Activated B cell treated with CpG ODN at 0.5 μM for 24 hours (primary cell): Measurements from ENCODE around the gene ARID2. TPM values are rescaled to one million over a fixed set of nuclear protein-coding genes. Genes with fewer than 3 reads are reported as not detected.

Source experiments
- ATAC-seq: fragments of 200-7000 bp; cut with Tn5 transposase; one replicate; pipeline ENCODE4 v1.10.0; 2021; ENCODE audit warnings: low read depth, mild to moderate bottlenecking, moderate library complexity
- CTCF ChIA-PET: fragments of 350-600 bp; sonication (Branson Sonifier 250); formaldehyde crosslinking; loops from one replicate; lab custom pipeline; 2021; ENCODE audit warnings: antibody characterized with exemption; lab: Charles Lee
- POLR2A ChIA-PET: fragments of 350-600 bp; sonication (Branson Sonifier 250); formaldehyde crosslinking; loops from one replicate; lab custom pipeline; 2021; ENCODE audit warnings: antibody characterized with exemption; lab: Charles Lee
- DNase-seq: peaks from one replicate; pipeline ENCODE4 v3.0.0; 2022
- H3K27ac Mint-ChIP-seq: one replicate; pipeline ENCODE4 v1.8.0; 2020; ENCODE audit warnings: mixed read lengths
- H3K27me3 Mint-ChIP-seq: one replicate; pipeline ENCODE4 v1.8.0; 2021; ENCODE audit warnings: mixed read lengths
- H3K36me3 Mint-ChIP-seq: one replicate; pipeline ENCODE4 v1.8.0; 2021; ENCODE audit warnings: low read depth, mixed read lengths
- H3K4me1 Mint-ChIP-seq: one replicate; pipeline ENCODE4 v1.8.0; 2021; ENCODE audit warnings: mixed read lengths
- H3K4me3 Mint-ChIP-seq: one replicate; pipeline ENCODE4 v1.8.0; 2020; ENCODE audit warnings: mild to moderate bottlenecking, mixed read lengths
- H3K9me3 Mint-ChIP-seq: one replicate; pipeline ENCODE4 v1.8.0; 2020; ENCODE audit warnings: mixed read lengths
- CTCF ChIP-seq: fragments of 200-600 bp; IDR thresholded peaks from one replicate; pipeline ENCODE4 v1.8.0; 2022; ENCODE audit warnings: antibody characterized with exemption, mild to moderate bottlenecking
- intact Hi-C: fragments of 100-400 bp; cut with micrococcal nuclease; formaldehyde crosslinking; loops from one replicate; pipeline ENCODE4 v1.15.1; 2024
- total RNA-seq: library from RNA; stranded (reverse); gene quantifications from 2 replicates; pipeline ENCODE4 v1.2.3, GENCODE V29; 2022

ARID2 gene
- total RNA-seq, 1 donor from 2014 or later = 48.7 TPM

- POLR2A ChIA-PET = interaction anchor here (0.5 to 1.2 kb wide), 2 partner anchors 9 to 11 kb away, joined by 3 to 6 read pairs; no protein-coding TSS in a partner anchor
- Mint-ChIP-seq H3K9me3 (no peaks in the 10 kb centered on the region), H3K4me3 (no peak overlapping the region), H3K36me3 (peaks cover 10% of the 10 kb centered on the region), H3K27me3 (no peaks in the 10 kb centered on the region), H3K27ac (peak overlapping the region; percentile 33), H3K4me1 (peaks cover 55% of the 10 kb centered on the region)
- no peak for ATAC-seq
- intact Hi-C loops = no loop called here
- CTCF ChIA-PET = no interaction called here
- DNase-seq = no peak
- TF ChIP-seq CTCF = no peak
Measured at GRCh38 chr12:45718306-45718705, 11.2 kb upstream of the ARID2 start.

GRCh38 chr12:45720069-45720468 is 9.4 kb upstream of the ARID2 start:
- Mint-ChIP-seq H3K9me3 (no peaks in the 10 kb centered on the region), H3K27ac (no peak overlapping the region), H3K27me3 (no peaks in the 10 kb centered on the region), H3K36me3 (peaks cover 12% of the 10 kb centered on the region), H3K4me3 (no peak overlapping the region), H3K4me1 (peaks cover 54% of the 10 kb centered on the region)
- no peak for DNase-seq
- TF ChIP-seq CTCF = no peak
- ATAC-seq = no peak
- intact Hi-C loops = loop anchor here (10.0 kb wide), 1 partner anchor 495 kb away; no protein-coding TSS in a partner anchor
- ChIA-PET POLR2A (interaction anchor here (0.6 kb wide), 1 partner anchor 1860 kb away, joined by 3 read pairs; no protein-coding TSS in a partner anchor), CTCF (no interaction called here)

- no peak for DNase-seq
- H3K4me1 Mint-ChIP-seq = peaks cover 62% of the 10 kb centered on the region
- H3K27ac Mint-ChIP-seq = no peak overlapping the region
- TF ChIP-seq CTCF = no peak
- H3K4me3 Mint-ChIP-seq = no peak overlapping the region
- H3K27me3 Mint-ChIP-seq = no peaks in the 10 kb centered on the region
- H3K36me3 Mint-ChIP-seq = peaks cover 14% of the 10 kb centered on the region
- ATAC-seq = no peak
- CTCF ChIA-PET = interaction anchor here (2.6 kb wide), 1 partner anchor 177 kb away, joined by 16 read pairs; no protein-coding TSS in a partner anchor
- no peaks in the 10 kb centered on the region for H3K9me3 Mint-ChIP-seq
- POLR2A ChIA-PET = no interaction called here
- intact Hi-C loops = loop anchor here (10.0 kb wide), 1 partner anchor 493 kb away; no protein-coding TSS in a partner anchor
Measured at GRCh38 chr12:45721369-45721768, 8.1 kb upstream of the ARID2 start.

- Mint-ChIP-seq H3K9me3 (no peaks in the 10 kb centered on the region), H3K27me3 (no peaks in the 10 kb centered on the region), H3K4me3 (no peak overlapping the region), H3K36me3 (peaks cover 19% of the 10 kb centered on the region), H3K4me1 (peaks cover 62% of the 10 kb centered on the region), H3K27ac (no peak overlapping the region)
- DNase-seq (no peak), ATAC-seq (no peak)
- intact Hi-C loops = loop anchor here (10.0 kb wide), 1 partner anchor 493 kb away; no protein-coding TSS in a partner anchor
- POLR2A ChIA-PET = no interaction called here
- no peak for TF ChIP-seq CTCF
- CTCF ChIA-PET = interaction anchor here (1.2 to 2.6 kb wide), 2 partner anchors 174 to 178 kb away, joined by 3 to 16 read pairs; no protein-coding TSS in a partner anchor
Measured at GRCh38 chr12:45721954-45722353, 7.6 kb upstream of the ARID2 start.

- ChIA-PET POLR2A (interaction anchor here (1.3 to 6.2 kb wide), 5 partner anchors 56 to 510 kb away, joined by 4 to 49 read pairs (median 43); partner anchors contain the start of genes ANO6 and SCAF11), CTCF (interaction anchor here (0.7 to 6.8 kb wide), 12 partner anchors 11 to 555 kb away, joined by 3 to 77 read pairs (median 6); no protein-coding TSS in a partner anchor)
- intact Hi-C loops = loop anchor here (1.0 to 10.0 kb wide), 7 partner anchors 20 to 1981 kb away; partner anchors contain the start of genes RPAP3, SLC38A1 and SLC38A2
- peaks cover 46% of the 10 kb centered on the region for H3K4me1 Mint-ChIP-seq
- no peaks in the 10 kb centered on the region for H3K27me3 Mint-ChIP-seq
- DNase-seq (no peak), ATAC-seq (no peak)
- H3K27ac Mint-ChIP-seq = peak overlapping the region; percentile 99
- H3K36me3 Mint-ChIP-seq = peaks cover 28% of the 10 kb centered on the region
- TF ChIP-seq CTCF = peak; percentile 67
- peak overlapping the region; percentile 92 for H3K4me3 Mint-ChIP-seq
- no peaks in the 10 kb centered on the region for H3K9me3 Mint-ChIP-seq
Measured at GRCh38 chr12:45725631-45726602, 3.6 kb upstream of the ARID2 start.
